Stimulated activated naive B cell treated with anti-CD40 and anti-IgM and Interleukin-4, amounts not matched to agents 10 μg/mL and 1 μg/mL and 100 μg/mL, for 72 hours (primary cell): Measurements from ENCODE around the gene CEP131.

Experiments used
- ATAC-seq, 2 donors: fragments of 150-1000 bp; cut with Tn5 transposase; replicated peaks; 2 replicates each; pipeline ENCODE4 v1.10.0; 2021; ENCODE audit warnings: moderate library complexity in 1 of 2
- DNase-seq: peaks from one replicate; pipeline ENCODE4 v3.0.0; 2021
- H3K27ac Mint-ChIP-seq: one replicate; pipeline ENCODE4 v1.8.0; 2022; ENCODE audit warnings: mild to moderate bottlenecking, mixed read lengths
- H3K27me3 Mint-ChIP-seq, 2 donors: one replicate each; pipeline ENCODE4 v1.8.0; 2022; ENCODE audit warnings: mixed read lengths in 2 of 2
- H3K36me3 Mint-ChIP-seq, 2 donors: one replicate each; pipeline ENCODE4 v1.8.0; 2022; ENCODE audit warnings: mixed read lengths in 2 of 2, mild to moderate bottlenecking in 1 of 2
- H3K4me1 Mint-ChIP-seq, 2 donors: one replicate each; pipeline ENCODE4 v1.8.0; 2022; ENCODE audit warnings: mixed read lengths in 2 of 2, mild to moderate bottlenecking in 1 of 2
- H3K4me3 Mint-ChIP-seq, 2 donors: one replicate each; pipeline ENCODE4 v1.8.0; 2022; ENCODE audit warnings: mild to moderate bottlenecking in 2 of 2, mixed read lengths in 2 of 2, moderate library complexity in 1 of 2
- H3K9me3 Mint-ChIP-seq, 2 donors: one replicate each; pipeline ENCODE4 v1.8.0; 2022; ENCODE audit warnings: mixed read lengths in 2 of 2, mild to moderate bottlenecking in 1 of 2

The CEP131 gene

GRCh38 chr17:81200201-81200600 lies 22.6 kb downstream of the CEP131 start:
- DNase-seq (no peak), ATAC-seq (no peak)
- peaks cover 27 to 29% of the 10 kb centered on the region in 2 donors for H3K36me3 Mint-ChIP-seq
- no peaks in the 10 kb centered on the region for H3K27me3 Mint-ChIP-seq
- H3K4me3 Mint-ChIP-seq = no peak overlapping the region
- no peaks in the 10 kb centered on the region for H3K9me3 Mint-ChIP-seq
- peaks cover 0 to 2% of the 10 kb centered on the region in 2 donors for H3K4me1 Mint-ChIP-seq
- no peak overlapping the region for H3K27ac Mint-ChIP-seq

GRCh38 chr17:81199482-81199830 lies 23.3 kb downstream of the CEP131 start:
- H3K9me3 Mint-ChIP-seq = no peaks in the 10 kb centered on the region
- H3K27me3 Mint-ChIP-seq = no peaks in the 10 kb centered on the region
- H3K4me3 Mint-ChIP-seq = no peak overlapping the region
- no peak overlapping the region for H3K27ac Mint-ChIP-seq
- ATAC-seq (no peak), DNase-seq (no peak)
- peaks cover 0 to 2% of the 10 kb centered on the region in 2 donors for H3K4me1 Mint-ChIP-seq
- peaks cover 23 to 29% of the 10 kb centered on the region in 2 donors for H3K36me3 Mint-ChIP-seq

- ATAC-seq (no peak), DNase-seq (no peak)
- peaks cover 0 to 2% of the 10 kb centered on the region in 2 donors for H3K4me1 Mint-ChIP-seq
- H3K27me3 Mint-ChIP-seq = no peaks in the 10 kb centered on the region
- no peak overlapping the region for H3K4me3 Mint-ChIP-seq
- peaks cover 25 to 34% of the 10 kb centered on the region in 2 donors for H3K36me3 Mint-ChIP-seq
- H3K27ac Mint-ChIP-seq = no peak overlapping the region
- H3K9me3 Mint-ChIP-seq = no peaks in the 10 kb centered on the region
These were observed 23.8 kb downstream of the CEP131 start for GRCh38 chr17:81198826-81199481.

GRCh38 chr17:81197831-81198490 lies 24.8 kb downstream of the CEP131 start:
- Mint-ChIP-seq H3K9me3 (no peaks in the 10 kb centered on the region), H3K36me3 (peaks cover 21 to 26% of the 10 kb centered on the region in 2 donors), H3K27me3 (no peaks in the 10 kb centered on the region), H3K27ac (no peak overlapping the region), H3K4me3 (no peak overlapping the region), H3K4me1 (peaks cover 0 to 4% of the 10 kb centered on the region in 2 donors)
- DNase-seq (no peak), ATAC-seq (no peak)

GRCh38 chr17:81197409-81197795 lies 25.4 kb downstream of the CEP131 start:
- DNase-seq (no peak), ATAC-seq (no peak)
- H3K27ac Mint-ChIP-seq = no peak overlapping the region
- H3K27me3 Mint-ChIP-seq = no peaks in the 10 kb centered on the region
- H3K36me3 Mint-ChIP-seq = peaks cover 16 to 22% of the 10 kb centered on the region in 2 donors
- no peaks in the 10 kb centered on the region for H3K9me3 Mint-ChIP-seq
- peaks cover 0 to 4% of the 10 kb centered on the region in 2 donors for H3K4me1 Mint-ChIP-seq
- no peak overlapping the region for H3K4me3 Mint-ChIP-seq

GRCh38 chr17:81196505-81197408 lies 26.0 kb downstream of the CEP131 start:
- Mint-ChIP-seq H3K27me3 (no peaks in the 10 kb centered on the region), H3K36me3 (peaks cover 14 to 18% of the 10 kb centered on the region in 2 donors), H3K4me3 (no peak overlapping the region), H3K9me3 (no peaks in the 10 kb centered on the region), H3K27ac (no peak overlapping the region), H3K4me1 (peaks cover 0 to 2% of the 10 kb centered on the region in 2 donors)
- DNase-seq = no peak
- no peak for ATAC-seq

- ATAC-seq (no peak), DNase-seq (no peak)
- Mint-ChIP-seq H3K27me3 (no peaks in the 10 kb centered on the region), H3K27ac (no peak overlapping the region), H3K4me3 (no peak overlapping the region), H3K36me3 (peaks cover 14 to 18% of the 10 kb centered on the region in 2 donors), H3K9me3 (no peaks in the 10 kb centered on the region), H3K4me1 (peaks cover 0 to 2% of the 10 kb centered on the region in 2 donors)
These were observed 26.7 kb downstream of the CEP131 start for GRCh38 chr17:81195941-81196495.

- H3K36me3 Mint-ChIP-seq = peaks cover 15 to 18% of the 10 kb centered on the region in 2 donors
- no peak overlapping the region for H3K27ac Mint-ChIP-seq
- DNase-seq (no peak), ATAC-seq (no peak)
- no peak overlapping the region for H3K4me3 Mint-ChIP-seq
- no peaks in the 10 kb centered on the region for H3K27me3 Mint-ChIP-seq
- H3K4me1 Mint-ChIP-seq = peaks cover 0 to 2% of the 10 kb centered on the region in 2 donors
- no peaks in the 10 kb centered on the region for H3K9me3 Mint-ChIP-seq
These were observed 27.5 kb downstream of the CEP131 start for GRCh38 chr17:81194941-81195901.

- Mint-ChIP-seq H3K27ac (peak overlapping the region; percentile 76), H3K4me1 (peaks cover 0 to 2% of the 10 kb centered on the region in 2 donors), H3K36me3 (peaks cover 17 to 18% of the 10 kb centered on the region in 2 donors), H3K4me3 (no peak overlapping the region), H3K27me3 (no peaks in the 10 kb centered on the region), H3K9me3 (no peaks in the 10 kb centered on the region)
- DNase-seq = no peak
- ATAC-seq = no peak
These were observed 28.5 kb downstream of the CEP131 start for GRCh38 chr17:81194225-81194760.

GRCh38 chr17:81193470-81194224 lies 29.1 kb downstream of the CEP131 start:
- Mint-ChIP-seq H3K4me3 (no peak overlapping the region), H3K36me3 (peaks cover 20 to 23% of the 10 kb centered on the region in 2 donors), H3K27ac (no peak overlapping the region), H3K27me3 (no peaks in the 10 kb centered on the region), H3K4me1 (peaks cover 0 to 2% of the 10 kb centered on the region in 2 donors), H3K9me3 (no peaks in the 10 kb centered on the region)
- peak in 1 of 2 donors; percentile 59 for ATAC-seq
- DNase-seq = no peak

- peaks cover 16 to 20% of the 10 kb centered on the region in 2 donors for H3K36me3 Mint-ChIP-seq
- no peaks in the 10 kb centered on the region for H3K9me3 Mint-ChIP-seq
- no peak for DNase-seq
- H3K4me3 Mint-ChIP-seq = no peak overlapping the region
- H3K27ac Mint-ChIP-seq = no peak overlapping the region
- no peaks in the 10 kb centered on the region for H3K27me3 Mint-ChIP-seq
- peaks cover 0 to 2% of the 10 kb centered on the region in 2 donors for H3K4me1 Mint-ChIP-seq
- no peak for ATAC-seq
These were observed 29.7 kb downstream of the CEP131 start for GRCh38 chr17:81193051-81193410.

- Mint-ChIP-seq H3K27ac (no peak overlapping the region), H3K4me1 (peaks cover 0 to 2% of the 10 kb centered on the region in 2 donors), H3K36me3 (peaks cover 16 to 20% of the 10 kb centered on the region in 2 donors), H3K27me3 (no peaks in the 10 kb centered on the region), H3K4me3 (no peak overlapping the region), H3K9me3 (no peaks in the 10 kb centered on the region)
- no peak for DNase-seq
- no peak for ATAC-seq
These were observed 30.2 kb downstream of the CEP131 start for GRCh38 chr17:81192386-81193050.
